HS-27A (cell line): Measurements from ENCODE around the gene FAM53B.

Experiments used
- DNase-seq: peaks from one replicate; pipeline ENCODE4 v3.0.0-alpha.2; 2012; ENCODE audit warnings: low read depth, missing footprints

Gene FAM53B

DNA sequence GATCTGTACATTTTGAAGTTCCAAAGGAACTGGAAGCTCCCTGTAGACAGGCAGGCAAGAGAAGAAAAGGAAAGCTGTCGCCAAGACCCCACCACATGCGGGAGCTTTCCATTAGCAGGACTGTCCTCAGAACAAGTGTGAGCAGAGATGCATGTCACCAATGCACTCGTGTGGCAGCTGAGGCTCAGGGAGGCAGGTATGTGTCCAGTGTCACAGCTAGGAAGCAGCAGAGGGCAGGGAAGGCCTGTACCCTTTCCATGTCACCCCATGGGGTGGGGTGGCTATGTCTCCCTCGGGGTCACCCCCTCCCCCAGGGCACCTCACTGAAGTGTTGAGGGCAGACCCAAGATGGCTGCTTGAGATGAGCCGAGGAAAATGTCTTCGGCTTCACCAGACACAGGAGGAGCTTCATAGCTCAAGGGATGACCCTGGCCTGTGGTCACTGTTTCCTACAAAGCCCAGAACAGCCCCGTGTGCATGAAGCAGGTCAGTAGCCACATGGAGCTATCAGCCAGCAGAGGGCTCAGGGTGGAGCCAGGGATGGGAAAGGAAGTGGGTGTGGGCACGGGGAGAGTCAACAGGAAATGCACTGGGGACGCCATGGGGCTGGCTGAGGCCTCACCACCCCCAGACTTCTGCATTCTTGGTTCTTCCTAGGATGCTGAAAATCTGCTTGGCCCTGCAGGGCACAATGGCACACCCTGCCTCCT lies 96.6 kb downstream of the FAM53B start:
- no peak for DNase-seq

DNA sequence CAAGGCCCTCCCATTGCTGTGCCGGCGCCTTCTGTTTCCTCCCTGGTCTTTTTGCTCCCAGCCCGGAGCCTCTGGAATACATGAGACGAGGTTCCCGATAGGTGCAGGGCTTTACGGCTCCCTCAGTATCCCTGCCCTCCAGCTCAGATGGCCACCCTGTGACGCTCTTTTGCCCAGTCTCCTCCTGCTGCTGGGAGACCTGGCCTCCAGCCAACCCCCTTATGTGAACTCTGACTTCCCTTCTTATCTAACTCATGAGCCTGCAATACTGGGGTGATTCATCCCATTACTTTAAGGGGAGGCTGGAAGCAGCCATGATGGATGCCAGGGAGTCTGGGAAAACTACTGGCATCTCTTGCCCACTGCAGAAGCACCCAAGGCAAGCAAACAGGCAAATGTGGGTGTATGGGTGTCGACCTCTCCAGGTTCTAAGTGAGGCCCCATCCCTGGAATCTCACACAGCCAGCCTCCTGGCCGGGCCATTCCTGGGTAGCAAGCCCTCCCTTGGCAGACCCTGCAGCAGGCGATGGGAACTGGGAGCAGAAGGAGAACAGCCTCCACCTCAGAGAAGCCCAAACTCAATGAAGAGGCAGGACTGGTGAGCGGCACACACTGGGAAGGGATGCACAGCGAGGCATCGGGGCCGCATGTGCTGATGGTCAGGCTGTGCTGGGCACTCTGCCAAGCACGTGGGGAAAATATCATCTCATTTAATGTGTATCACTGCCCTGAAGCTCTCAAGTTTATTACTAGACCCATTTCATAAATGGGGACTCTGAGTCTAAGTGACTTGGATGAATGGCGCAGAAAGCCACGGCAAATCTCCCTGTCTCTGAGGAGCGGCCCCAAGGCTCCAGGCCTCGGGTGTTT lies 97.5 kb downstream of the FAM53B start:
- no peak for DNase-seq

- no peak for DNase-seq
Measured at GRCh38 chr10:124645467-124646095, 98.6 kb downstream of the FAM53B start.

DNA sequence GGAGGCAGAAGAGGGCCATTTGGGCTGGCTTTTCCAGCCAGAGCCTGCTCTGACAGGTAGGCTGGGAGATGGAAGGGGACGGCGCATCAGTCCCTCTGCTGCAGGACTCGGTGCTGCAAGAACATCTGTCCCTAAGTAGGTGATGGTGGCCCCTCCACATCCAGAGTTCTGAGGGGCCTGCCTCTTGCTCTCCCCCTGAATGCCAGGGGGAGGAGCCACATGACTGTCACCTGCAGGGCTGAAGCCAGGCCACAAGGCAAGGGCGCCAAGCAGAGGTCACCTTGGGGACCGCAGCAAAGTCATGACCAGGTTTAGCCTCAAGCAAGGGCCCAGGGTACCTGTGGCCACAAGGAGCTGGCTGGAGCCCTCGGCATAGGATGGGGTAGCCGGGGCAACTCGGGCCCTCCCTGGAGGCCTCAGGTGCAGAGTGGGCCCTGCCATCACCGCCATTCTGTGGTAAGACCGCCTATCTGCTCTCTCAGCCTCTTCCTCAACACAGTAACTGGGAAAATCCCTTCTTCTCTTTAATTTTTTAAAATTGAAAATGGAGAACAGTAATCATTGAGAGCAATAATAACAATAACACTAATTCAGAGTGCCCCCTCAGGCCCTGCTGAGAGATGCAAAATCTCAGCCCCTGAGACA lies 99.3 kb downstream of the FAM53B start:
- no peak for DNase-seq

DNA sequence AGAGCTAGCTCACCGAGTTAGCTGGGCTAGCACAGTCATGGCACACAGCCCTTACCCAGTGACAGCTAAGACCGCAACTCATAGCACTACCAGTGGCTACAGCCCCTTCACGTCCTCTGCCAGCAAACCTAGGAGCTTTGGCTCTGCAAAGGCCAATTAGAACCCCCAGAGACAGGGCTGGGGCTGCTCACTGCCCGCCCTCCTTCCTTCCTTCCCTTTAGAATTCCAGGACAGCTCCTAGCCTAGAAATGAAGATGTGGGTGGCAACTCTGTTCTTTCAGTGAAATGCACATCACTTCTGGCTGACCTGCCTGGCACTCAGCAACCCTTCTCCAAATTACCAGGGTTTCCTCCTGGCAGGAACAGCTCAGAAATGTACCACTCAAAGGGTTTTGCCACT lies 99.9 kb downstream of the FAM53B start:
- no peak for DNase-seq

GRCh38 chr10:124643330-124644009 lies 100.7 kb downstream of the FAM53B start:
- no peak for DNase-seq

GRCh38 chr10:124642088-124642710 lies 102.0 kb downstream of the FAM53B start:
- no peak for DNase-seq

DNA sequence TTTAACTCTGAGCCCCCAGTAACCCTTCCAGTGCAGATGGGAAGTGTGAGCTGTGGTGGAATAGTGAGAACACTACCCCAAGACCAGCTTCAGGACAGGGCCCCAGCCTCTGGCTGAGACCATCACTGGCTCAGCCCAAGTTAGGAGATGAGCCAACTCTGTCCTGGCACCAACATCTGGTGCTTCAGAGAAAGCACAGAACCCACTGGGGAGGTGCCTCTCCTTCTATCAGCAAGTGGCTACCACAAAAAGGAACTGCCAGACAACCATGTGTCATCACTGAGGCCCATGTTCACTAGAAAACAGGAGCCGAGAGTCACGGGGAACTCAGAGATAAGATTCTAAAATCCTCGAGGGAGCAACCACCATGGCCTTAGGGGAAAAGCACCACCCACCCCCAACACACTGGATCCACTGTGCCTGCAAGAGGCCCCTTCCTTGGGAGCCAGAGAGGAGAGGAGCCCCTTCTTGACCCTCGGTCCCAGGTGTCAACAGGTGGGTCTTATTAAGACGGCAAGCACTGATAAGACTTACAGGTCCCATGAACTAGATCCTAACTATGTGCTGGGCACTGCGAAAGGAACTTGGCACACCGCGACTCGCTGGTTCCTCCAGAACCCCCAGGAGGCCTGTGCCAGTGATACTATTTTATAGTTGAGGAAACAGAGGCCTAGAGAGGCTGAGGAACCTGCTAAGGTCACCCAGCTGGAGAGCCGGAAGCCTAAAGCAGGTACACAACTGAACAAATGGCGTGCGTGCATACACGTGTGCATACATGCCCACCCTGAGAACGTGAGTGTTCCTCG lies 102.7 kb downstream of the FAM53B start:
- DNase-seq = no peak

- no peak for DNase-seq
Measured at GRCh38 chr10:124640538-124641231, 103.5 kb downstream of the FAM53B start.

- no peak for DNase-seq
Measured at GRCh38 chr10:124640056-124640455, 104.1 kb downstream of the FAM53B start.

DNA sequence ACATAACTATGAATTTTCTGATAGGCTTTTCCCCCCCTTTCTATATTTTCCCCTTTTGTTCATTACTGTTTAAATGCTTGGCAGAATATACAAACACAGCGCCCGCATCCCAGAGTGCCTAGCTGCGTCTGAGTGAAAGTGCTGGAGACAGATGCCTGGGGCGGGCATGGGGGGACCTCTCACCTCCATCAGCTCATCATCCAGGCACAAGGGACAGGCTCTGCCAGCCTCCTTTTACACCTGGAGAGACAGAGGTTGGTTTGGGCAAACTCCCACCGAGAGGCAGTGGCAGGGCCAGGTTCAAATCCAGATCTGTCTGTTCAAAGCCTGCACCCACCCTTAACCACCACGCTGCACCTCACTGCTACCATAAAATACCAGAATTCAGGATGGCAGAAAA lies 104.5 kb downstream of the FAM53B start:
- DNase-seq = no peak

DNA sequence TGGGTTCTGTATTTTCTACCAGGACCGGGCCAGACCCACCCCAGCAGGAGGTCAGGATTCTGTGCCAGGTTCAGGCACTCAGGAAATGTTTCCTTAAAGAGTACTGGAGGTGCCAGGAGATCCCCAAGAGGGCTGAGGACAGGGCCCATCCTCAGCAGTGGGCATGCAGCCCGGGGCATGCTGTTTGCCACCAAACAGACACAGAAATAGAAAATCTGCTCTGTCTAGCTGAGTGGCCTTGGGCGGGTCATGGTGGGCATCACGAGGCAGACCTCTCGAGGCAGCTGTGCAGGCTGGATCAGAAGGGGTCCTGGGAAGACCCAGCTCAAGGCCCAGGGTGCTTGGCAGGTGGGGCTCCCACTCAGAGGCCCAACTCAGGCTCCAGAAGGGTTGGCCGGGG lies 105.0 kb downstream of the FAM53B start:
- DNase-seq = no peak

GRCh38 chr10:124637746-124638145 lies 106.4 kb downstream of the FAM53B start:
- no peak for DNase-seq

GRCh38 chr10:124637091-124637700 lies 107.0 kb downstream of the FAM53B start:
- no peak for DNase-seq

DNA sequence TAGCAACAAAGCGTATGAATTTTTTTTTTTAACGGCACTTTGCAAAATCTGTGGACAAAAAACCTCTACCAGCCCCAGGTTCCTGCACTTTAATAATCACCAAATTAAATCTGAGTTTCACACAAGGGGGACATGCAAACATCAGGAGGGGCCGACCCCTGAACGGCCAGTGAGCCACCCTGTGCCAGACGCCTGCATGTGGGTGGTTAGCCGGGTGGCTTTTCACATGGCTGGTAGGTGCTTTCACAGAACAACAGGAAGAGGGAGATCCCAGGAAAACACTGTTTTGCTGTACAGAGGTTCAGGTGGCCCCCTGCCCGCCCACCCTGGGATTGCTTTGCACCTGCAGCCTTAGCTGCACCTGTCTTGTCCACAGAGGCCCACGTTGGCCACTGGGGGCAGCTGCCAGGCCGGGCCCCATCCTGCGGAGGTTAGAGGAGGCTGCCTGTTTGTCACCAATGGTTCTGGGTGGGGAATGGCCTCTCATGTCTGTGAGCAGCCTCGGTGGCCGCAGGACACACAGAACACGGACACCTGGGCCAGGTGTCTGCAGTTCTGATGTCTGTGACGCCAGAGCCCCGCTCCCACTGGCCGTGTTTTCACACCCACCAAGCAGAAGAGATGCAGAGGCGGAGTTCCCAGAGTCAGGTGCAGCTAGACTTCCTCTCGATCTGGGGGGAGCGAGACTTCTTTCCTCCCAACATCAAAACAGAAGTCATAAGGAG lies 107.7 kb downstream of the FAM53B start:
- DNase-seq = no peak

DNA sequence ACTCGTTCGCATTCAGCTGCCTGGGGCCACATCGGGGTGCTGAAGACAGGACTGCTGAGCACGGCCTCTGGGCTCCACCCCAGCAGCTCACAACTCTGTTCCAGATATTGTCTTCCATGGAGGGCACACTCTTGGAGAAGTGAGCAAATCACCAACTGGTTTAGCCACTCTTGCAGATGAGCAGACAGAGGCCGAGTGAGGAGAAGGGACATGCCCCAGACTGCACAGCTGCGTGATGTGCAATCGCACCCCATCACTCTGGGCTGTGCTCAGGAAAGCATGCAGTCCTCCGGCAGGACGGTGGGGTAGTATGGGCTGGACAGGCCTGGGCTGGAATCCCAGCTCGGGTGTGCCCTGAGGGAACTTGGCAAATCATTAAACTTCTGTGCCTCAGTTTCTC lies 111.6 kb downstream of the FAM53B start:
- DNase-seq = no peak

DNA sequence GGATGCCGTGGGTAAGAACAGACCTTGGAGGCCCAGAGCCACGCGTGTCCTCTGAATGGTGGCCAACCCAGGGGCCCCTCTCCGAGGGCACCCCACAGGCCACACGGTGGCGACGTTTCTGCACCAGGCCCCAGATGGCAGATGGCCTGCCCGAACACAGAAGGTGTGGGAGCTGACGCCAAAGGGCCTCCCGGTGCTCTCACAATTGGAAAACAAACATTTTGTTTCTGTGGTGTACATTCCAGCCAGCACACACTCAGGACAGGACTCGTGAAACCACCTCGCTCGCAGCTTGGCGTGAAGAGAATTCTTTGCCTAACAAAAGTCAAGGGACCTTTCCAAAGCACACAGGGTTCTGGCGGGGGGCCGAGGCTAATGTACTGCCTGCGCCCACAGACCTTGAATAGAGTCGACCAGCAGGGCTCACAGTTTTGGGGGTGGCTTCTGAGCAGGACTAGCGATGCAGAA lies 112.1 kb downstream of the FAM53B start:
- DNase-seq = no peak

DNA sequence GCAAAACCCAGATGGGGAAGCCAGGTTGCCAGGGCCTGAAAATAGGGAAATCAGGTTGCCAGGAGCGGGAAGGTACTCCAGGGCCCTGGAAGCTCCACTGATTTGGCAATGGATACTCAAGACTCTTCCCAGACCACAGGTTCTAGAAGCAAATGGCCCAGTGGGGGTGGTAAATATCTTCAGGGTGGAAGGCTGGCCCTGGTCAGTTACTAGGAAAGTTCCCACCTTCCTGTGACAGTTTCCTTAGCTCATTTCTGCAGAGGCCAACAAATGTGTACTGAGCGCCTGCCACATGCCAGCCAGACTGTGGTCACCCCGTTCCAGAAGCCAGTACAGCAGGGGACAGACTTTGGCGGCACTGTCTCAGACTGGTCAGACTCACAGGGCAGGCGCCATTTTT lies 113.6 kb downstream of the FAM53B start:
- DNase-seq = no peak

GRCh38 chr10:124629842-124630241 lies 114.3 kb downstream of the FAM53B start:
- no peak for DNase-seq
